ENCODE results near the gene TDP2.

The TDP2 gene

DNA sequence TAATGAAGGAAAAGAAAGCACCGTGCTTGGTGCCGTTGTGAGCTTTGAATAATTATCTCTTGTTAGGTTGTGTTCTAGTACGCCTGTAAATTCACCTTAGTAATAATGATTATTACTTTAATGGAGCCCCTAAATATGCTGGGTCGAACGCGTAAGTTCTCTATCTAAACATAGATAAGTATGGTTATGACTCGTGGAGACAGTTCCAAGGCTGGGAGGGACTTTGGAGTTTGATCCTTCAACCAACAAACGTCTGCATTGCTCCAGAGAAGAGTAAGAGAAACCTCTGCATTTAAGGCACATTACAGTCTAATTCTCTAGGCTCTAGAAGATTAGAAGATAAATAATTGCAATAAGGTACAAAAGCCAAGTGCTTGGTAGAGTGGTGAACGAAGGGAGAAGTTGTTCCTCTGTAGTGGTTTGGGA, 692 bp upstream of the TDP2 start:
- no peaks in the 10 kb centered on the region for H3K27me3 ChIP-seq (ENCODE audit: insufficient read depth, low read depth)
- TF ChIP-seq, protein P1, sequence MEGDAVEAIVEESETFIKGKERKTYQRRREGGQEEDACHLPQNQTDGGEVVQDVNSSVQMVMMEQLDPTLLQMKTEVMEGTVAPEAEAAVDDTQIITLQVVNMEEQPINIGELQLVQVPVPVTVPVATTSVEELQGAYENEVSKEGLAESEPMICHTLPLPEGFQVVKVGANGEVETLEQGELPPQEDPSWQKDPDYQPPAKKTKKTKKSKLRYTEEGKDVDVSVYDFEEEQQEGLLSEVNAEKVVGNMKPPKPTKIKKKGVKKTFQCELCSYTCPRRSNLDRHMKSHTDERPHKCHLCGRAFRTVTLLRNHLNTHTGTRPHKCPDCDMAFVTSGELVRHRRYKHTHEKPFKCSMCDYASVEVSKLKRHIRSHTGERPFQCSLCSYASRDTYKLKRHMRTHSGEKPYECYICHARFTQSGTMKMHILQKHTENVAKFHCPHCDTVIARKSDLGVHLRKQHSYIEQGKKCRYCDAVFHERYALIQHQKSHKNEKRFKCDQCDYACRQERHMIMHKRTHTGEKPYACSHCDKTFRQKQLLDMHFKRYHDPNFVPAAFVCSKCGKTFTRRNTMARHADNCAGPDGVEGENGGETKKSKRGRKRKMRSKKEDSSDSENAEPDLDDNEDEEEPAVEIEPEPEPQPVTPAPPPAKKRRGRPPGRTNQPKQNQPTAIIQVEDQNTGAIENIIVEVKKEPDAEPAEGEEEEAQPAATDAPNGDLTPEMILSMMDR (conservative IDR thresholded peaks at IDR 0.05; ENCODE audit: low read depth, low read length): no peak
- H2AFZ ChIP-seq (ENCODE audit: low read depth): peak overlapping the region; percentile 90

DNA sequence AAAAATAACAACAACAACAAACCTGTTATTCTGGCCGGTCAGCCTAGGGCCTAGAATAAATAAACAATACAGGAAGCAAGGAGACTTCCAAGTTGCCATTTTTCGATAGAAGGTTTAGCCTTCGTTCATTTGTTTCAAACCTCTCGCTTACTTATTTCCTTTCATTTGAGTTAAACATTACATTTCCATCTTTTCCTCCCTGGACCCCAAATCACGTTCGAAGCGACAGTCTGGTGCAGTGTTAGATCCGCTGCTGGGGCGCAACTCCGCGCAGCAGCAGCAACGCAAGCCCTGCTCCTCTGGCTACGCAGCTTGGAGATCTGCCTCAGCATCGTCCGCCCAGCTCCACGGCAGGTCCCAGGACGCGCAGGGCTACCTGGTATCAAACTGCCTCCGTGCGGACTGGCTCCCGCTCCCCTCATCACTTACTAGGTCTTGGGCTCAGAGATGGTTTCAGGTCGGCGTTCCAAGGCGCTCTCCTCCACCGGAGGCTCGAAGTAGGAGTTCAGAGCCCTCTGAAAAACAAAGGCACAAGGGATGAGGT, 530 bp downstream of the TDP2 start:
- Histone ChIP-seq H3K4me3 (IDR thresholded peaks at IDR 0.05; ENCODE audit: insufficient read depth, low read depth, low read length) (no peak overlapping the region), H4K20me1 (ENCODE audit: insufficient read depth) (no peaks in the 10 kb centered on the region), H3K4me1 (ENCODE audit: low read depth, poor library complexity, severe bottlenecking) (peaks cover 24% of the 10 kb centered on the region), H3K4me2 (peak overlapping the region; percentile 73), H3K27ac (peak overlapping the region; percentile 72; the same call in 1 of the 2 replicates), H3K27me3 (ENCODE audit: insufficient read depth, low read depth) (no peaks in the 10 kb centered on the region), H3K36me3 (ENCODE audit: insufficient read depth) (no peaks in the 10 kb centered on the region), H2AFZ (ENCODE audit: low read depth) (peak overlapping the region; percentile 90; the same call in 1 of the 2 replicates), H3K9ac (peak overlapping the region; percentile 83; the same call in 1 of the 2 replicates), H3K79me2 (ENCODE audit: insufficient read depth, low read depth) (peaks cover 12% of the 10 kb centered on the region)
- TF ChIP-seq, protein P1 (conservative IDR thresholded peaks at IDR 0.05; ENCODE audit: low read depth, low read length): no peak

More for the DNA sequence above, 692 bp upstream of the TDP2 start:
- Histone ChIP-seq H3K36me3 (ENCODE audit: insufficient read depth) (no peaks in the 10 kb centered on the region), H3K4me1 (ENCODE audit: low read depth, poor library complexity, severe bottlenecking) (peaks cover 24% of the 10 kb centered on the region), H4K20me1 (ENCODE audit: insufficient read depth) (no peaks in the 10 kb centered on the region), H3K79me2 (ENCODE audit: insufficient read depth, low read depth) (peaks cover 12% of the 10 kb centered on the region), H3K9ac (peak overlapping the region; percentile 83), H3K4me3 (IDR thresholded peaks at IDR 0.05; ENCODE audit: insufficient read depth, low read depth, low read length) (no peak overlapping the region), H3K27ac (peak overlapping the region; percentile 72), H3K4me2 (peak overlapping the region; percentile 56)

DNA sequence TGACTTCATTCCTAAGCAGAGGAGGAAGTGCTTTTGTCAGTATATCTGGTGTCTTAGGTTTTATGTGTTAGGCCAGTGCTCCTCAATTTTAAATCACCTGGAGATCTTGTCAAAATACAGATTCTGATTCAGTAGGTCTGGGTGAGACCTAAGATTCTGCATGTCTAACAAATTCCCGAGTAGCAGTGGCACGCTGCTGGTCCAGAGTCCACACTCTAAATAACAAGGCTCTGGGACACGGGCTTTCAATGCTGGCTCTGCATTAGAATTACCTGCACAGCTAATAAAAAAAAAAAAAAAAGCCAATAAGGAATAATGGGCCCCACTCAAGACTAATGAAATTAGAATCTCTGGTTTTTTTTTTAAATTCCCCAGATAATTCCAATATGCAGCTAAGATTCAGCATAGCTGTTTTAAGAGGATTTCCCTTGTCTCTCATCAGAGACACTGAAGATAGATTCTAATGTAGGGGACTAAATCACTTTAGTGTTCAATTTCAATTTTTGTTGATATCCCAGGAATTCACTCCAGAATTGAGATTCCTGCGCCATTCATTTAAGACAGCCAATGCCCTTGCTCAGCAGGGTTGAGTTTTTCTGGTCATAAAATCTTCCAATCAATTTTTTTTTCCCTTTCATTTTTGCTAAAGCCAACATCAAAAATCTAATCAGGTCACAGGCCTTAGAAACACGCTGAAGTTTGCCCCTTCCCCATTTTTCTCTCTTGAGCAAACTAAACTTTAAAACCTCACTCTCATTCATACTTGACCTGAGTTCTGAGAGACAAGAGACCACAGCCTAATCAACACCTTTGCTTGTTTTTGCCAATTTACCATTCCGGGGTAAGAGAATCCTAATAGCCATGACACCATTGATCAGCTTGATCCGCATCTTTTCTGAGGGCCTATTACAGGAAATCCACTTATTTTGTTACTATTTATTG, 2.4 kb downstream of the TDP2 start:
- Histone ChIP-seq H2AFZ (ENCODE audit: low read depth) (no peak overlapping the region), H3K4me1 (ENCODE audit: low read depth, poor library complexity, severe bottlenecking) (peaks cover 24% of the 10 kb centered on the region), H3K36me3 (ENCODE audit: insufficient read depth) (no peaks in the 10 kb centered on the region), H3K9ac (no peak overlapping the region), H3K27ac (no peak overlapping the region), H3K4me2 (no peak overlapping the region), H4K20me1 (ENCODE audit: insufficient read depth) (no peaks in the 10 kb centered on the region), H3K27me3 (ENCODE audit: insufficient read depth, low read depth) (no peaks in the 10 kb centered on the region), H3K4me3 (IDR thresholded peaks at IDR 0.05; ENCODE audit: insufficient read depth, low read depth, low read length) (no peak overlapping the region), H3K79me2 (ENCODE audit: insufficient read depth, low read depth) (peaks cover 12% of the 10 kb centered on the region)
- TF ChIP-seq, protein P1 (conservative IDR thresholded peaks at IDR 0.05; ENCODE audit: low read depth, low read length): no peak

DNA sequence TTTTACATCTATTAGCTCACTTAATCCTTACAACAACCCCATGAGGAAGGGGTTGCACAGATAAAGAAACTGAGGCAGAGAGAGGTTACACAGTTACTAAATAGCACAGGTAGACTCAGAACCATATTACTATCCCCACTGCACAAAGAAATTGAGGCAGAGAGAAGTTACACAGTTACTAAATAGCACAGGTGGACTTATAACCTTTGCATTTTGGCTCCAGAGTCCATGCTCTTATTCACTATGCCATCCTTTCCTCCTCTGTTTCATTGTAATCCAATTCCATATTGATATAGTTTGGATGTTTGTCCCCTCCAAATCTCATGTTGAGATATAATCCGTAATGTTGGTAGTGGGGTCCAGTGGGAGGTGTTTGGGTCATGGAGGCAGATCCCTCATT, 3.5 kb downstream of the TDP2 start:
- no peak overlapping the region for H3K9ac ChIP-seq
- no peak overlapping the region for H3K4me2 ChIP-seq
- TF ChIP-seq, protein P1 (conservative IDR thresholded peaks at IDR 0.05; ENCODE audit: low read depth, low read length): no peak
- no peaks in the 10 kb centered on the region for H3K27me3 ChIP-seq (ENCODE audit: insufficient read depth, low read depth)
- H3K4me1 ChIP-seq (ENCODE audit: low read depth, poor library complexity, severe bottlenecking): peaks cover 18% of the 10 kb centered on the region
- H3K79me2 ChIP-seq (ENCODE audit: insufficient read depth, low read depth): peaks cover 12% of the 10 kb centered on the region
- no peaks in the 10 kb centered on the region for H4K20me1 ChIP-seq (ENCODE audit: insufficient read depth)
- H3K4me3 ChIP-seq (IDR thresholded peaks at IDR 0.05; ENCODE audit: insufficient read depth, low read depth, low read length): no peak overlapping the region
- H3K36me3 ChIP-seq (ENCODE audit: insufficient read depth): no peaks in the 10 kb centered on the region
- no peak overlapping the region for H3K27ac ChIP-seq
- no peak overlapping the region for H2AFZ ChIP-seq (ENCODE audit: low read depth)
